NOMO-1 treated with dmso at 0.1 percent for 144 hours (cell line): Measurements from ENCODE around the gene MDM1.

ENCODE experiments used
- DNase-seq: peaks from one replicate; lab custom pipeline; 2025; ENCODE audit not compliant: unreplicated experiment; lab: John Stamatoyannopoulos, UW

The MDM1 gene

DNA sequence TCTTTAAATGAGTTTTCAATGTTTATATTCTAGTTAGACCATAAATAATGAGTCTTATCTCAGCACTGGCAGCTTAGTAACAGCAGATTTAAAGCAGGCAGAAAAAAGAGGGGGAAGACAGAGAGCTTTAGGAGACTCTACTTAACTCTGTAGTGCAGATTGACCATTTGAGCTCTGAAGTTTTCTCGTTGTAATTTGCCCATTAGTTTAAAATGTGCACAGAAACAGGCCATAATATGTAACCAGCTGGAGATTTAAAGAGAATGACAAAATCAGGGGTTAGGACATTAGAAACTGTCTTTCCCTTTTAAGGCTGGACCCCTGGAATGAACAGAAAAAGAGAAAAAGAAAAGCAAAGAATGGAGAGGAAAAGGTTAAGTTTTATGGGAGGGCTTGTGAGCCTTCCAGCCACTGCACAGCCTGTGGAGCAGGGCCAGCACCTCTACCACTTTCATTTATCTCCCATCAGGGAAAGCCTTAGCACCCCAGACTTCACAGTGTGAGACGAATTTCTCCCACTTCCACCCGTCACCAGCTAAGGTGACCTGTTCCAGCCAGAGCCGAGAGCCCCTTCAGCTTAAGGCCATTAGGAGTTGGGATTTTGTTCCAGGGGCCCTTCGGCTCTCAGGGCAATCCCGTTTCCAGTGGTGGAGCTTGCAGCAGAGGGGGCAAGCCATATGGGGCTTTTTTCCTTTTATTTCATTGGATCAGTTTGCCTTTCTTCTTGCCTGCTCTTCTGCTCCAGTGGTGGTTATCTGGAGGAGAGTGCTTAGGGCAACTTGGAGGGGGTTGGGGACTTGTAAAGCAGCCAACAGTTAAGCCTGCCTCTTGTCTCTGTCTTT, 86.8 kb downstream of the MDM1 start:
- DNase-seq: no peak
